GM12878 (cell line): ENCODE results near the gene GAP43. TPM values are rescaled to one million over a fixed set of nuclear protein-coding genes. Genes with fewer than 3 reads are reported as not detected.
"Not testable (repeated sequence)": the region's sequence is repeated elsewhere in the genome, so short reads cannot be mapped to it uniquely, and the experiment has no call there.

ENCODE experiments used
- ATAC-seq: fragments of 200-7000 bp; cut with Tn5 transposase; 3 replicates; pipeline ENCODE4 v1.9.1; 2020; ENCODE audit warnings: mild to moderate bottlenecking, moderate library complexity
- BruUV-seq: library from RNA; stranded (reverse); fragments of 400-500 nt; replicated peaks from 2 replicates; lab custom pipeline; 2021; lab: Mats Ljungman, UMichigan
- CTCF ChIA-PET: fragments of 300-600 bp; sonication (Branson Sonifier 250); formaldehyde crosslinking; extraction: SDS; loops from one replicate; lab custom pipeline; 2021; ENCODE audit warnings: inconsistent platforms; lab: Yijun Ruan, JAX
- POLR2A ChIA-PET: fragments of 350-600 bp; formaldehyde crosslinking; extraction: SDS; loops from one replicate; lab custom pipeline; 2021; ENCODE audit warnings: inconsistent platforms; lab: Charles Lee
- RAD21 ChIA-PET: fragments of 300-600 bp; sonication (Branson Sonifier 250); formaldehyde crosslinking; loops from one replicate; lab custom pipeline; 2023; ENCODE audit warnings: antibody characterized with exemption; ENCODE audit not compliant: unreplicated experiment; lab: Charles Lee
- SMC1A ChIA-PET: fragments of 300-600 bp; sonication (Branson Sonifier 250); formaldehyde crosslinking; loops from one replicate; lab custom pipeline; 2023; ENCODE audit not compliant: unreplicated experiment, uncharacterized antibody; lab: Charles Lee
- DNase-seq: peaks from one replicate; pipeline ENCODE4 v3.0.0-alpha.2; 2011; ENCODE audit warnings: low read depth, low spot score
- FAIRE-seq: peaks from 3 replicates; lab custom pipeline; 2011; peaks lifted over from hg19 to GRCh38; lab: Jason Lieb, UNC
- H2AFZ ChIP-seq: 2 replicates; pipeline ENCODE4 v1.6.0; 2011; ENCODE audit warnings: low read depth, low read length, control low read depth; ENCODE audit not compliant: control insufficient read depth
- H3K27ac ChIP-seq: 2 replicates; pipeline ENCODE4 v1.5.1; 2011; ENCODE audit warnings: control low read depth; ENCODE audit not compliant: control insufficient read depth, insufficient read depth
- H3K27me3 ChIP-seq, 2 experiments: replicated peaks in 1 of 2; 2 replicates each; pipeline versions ENCODE4 v1.6.0 to v1.6.1; 2011; ENCODE audit warnings: low read length in 1 of 2; ENCODE audit not compliant: control insufficient read depth in 2 of 2, insufficient read depth in 2 of 2
- H3K36me3 ChIP-seq, 2 experiments: 2 replicates each; pipeline ENCODE4 v1.5.1; 2011; ENCODE audit warnings: low read length in 1 of 2; ENCODE audit not compliant: control insufficient read depth in 2 of 2, insufficient read depth in 2 of 2
- H3K4me1 ChIP-seq: 2 replicates; pipeline ENCODE4 v1.6.1; 2011; ENCODE audit warnings: mild to moderate bottlenecking, low read length, moderate library complexity, mixed read lengths; ENCODE audit not compliant: control insufficient read depth, insufficient read depth
- H3K4me2 ChIP-seq: 2 replicates; pipeline ENCODE4 v1.6.0; 2011; ENCODE audit warnings: control low read depth; ENCODE audit not compliant: control insufficient read depth, insufficient read depth
- H3K4me3 ChIP-seq: fragments of 200-600 bp; sonication (generic); 2 replicates; pipeline ENCODE4 v1.5.1; 2016
- H3K79me2 ChIP-seq: 2 replicates; pipeline ENCODE4 v1.6.0; 2011; ENCODE audit warnings: low read length; ENCODE audit not compliant: control insufficient read depth, insufficient read depth
- H3K9ac ChIP-seq: 2 replicates; pipeline ENCODE4 v1.8.0; 2011; ENCODE audit warnings: low read length, control low read depth, mixed read lengths; ENCODE audit not compliant: control insufficient read depth, insufficient read depth
- H3K9me3 ChIP-seq: replicated peaks from 3 replicates; pipeline ENCODE4 v1.5.1; 2011; ENCODE audit warnings: mild to moderate bottlenecking, low read length; ENCODE audit not compliant: control insufficient read depth, insufficient read depth
- H4K20me1 ChIP-seq: 2 replicates; pipeline ENCODE4 v1.6.0; 2011; ENCODE audit not compliant: control insufficient read depth, insufficient read depth
- CBFB ChIP-seq: IDR thresholded peaks from 2 replicates; pipeline ENCODE4 v1.6.1; 2016; ENCODE audit warnings: antibody characterized with exemption, low read depth
- DPF2 ChIP-seq: fragments of 450-650 bp; IDR thresholded peaks from 2 replicates; pipeline ENCODE4 v1.6.1; 2017; ENCODE audit warnings: mild to moderate bottlenecking
- RAD51 ChIP-seq: fragments of 450-650 bp; IDR thresholded peaks from 2 replicates; pipeline ENCODE4 v1.6.1; 2016; ENCODE audit warnings: moderate library complexity, mild to moderate bottlenecking, inconsistent platforms
- SREBF1 ChIP-seq: IDR thresholded peaks from 2 replicates; pipeline ENCODE4 v1.6.1; 2012; ENCODE audit warnings: mild to moderate bottlenecking, low read length
- STAT1 ChIP-seq: fragments of 450-650 bp; conservative IDR thresholded peaks from 2 replicates; pipeline ENCODE4 v1.6.1; 2014; ENCODE audit warnings: antibody characterized with exemption, mild to moderate bottlenecking
- TARDBP ChIP-seq: IDR thresholded peaks from 2 replicates; pipeline ENCODE4 v1.6.1; 2016; ENCODE audit warnings: borderline replicate concordance
- WGBS: methylation state at CpG from one replicate; pipeline ENCODE4 v1.1.6; 2016; ENCODE audit warnings: low lambda C conversion rate; ENCODE audit not compliant: insufficient replicate concordance, insufficient coverage; ENCODE audit errors: missing lambda C conversion rate; 5-methylcytosine and 5-hydroxymethylcytosine counted together
- in situ Hi-C: fragments of 300-500 bp; cut with MboI; formaldehyde crosslinking; loops from 9 replicates; pipeline ENCODE4 v1.14.3; 2018; ENCODE audit warnings: mixed read lengths
- intact Hi-C: fragments of 100-400 bp; cut with micrococcal nuclease; formaldehyde crosslinking; loops from one replicate; pipeline ENCODE4 v1.14.2; 2022; ENCODE audit not compliant: unreplicated experiment
- polyA plus RNA-seq, 11 experiments: library from polyadenylated mRNA; depleted of rRNA in 4 of 11; unstranded in 6 of 11; stranded (reverse) in 5 of 11; fragments of >200 nt; fragmentation: Nextera tagmentation in 4 of 11; fragmentation: Illumina TruSeq in 1 of 11; extraction: Ambion mirVana in 4 of 11; extraction: Trizol in 1 of 11; gene quantifications; 1 replicate in 1 of 11; 2 replicates in 10 of 11; pipeline versions ENCODE4 v1.2.1 to v1.2.3, GENCODE V29; 2011 to 2016; ENCODE audit warnings: inconsistent platforms in 2 of 11, missing spikeins in 2 of 11, low read depth in 1 of 11
- total RNA-seq, 4 experiments: library from RNA; depleted of rRNA in 3 of 4; stranded (reverse); fragments of >200 nt in 3 of 4; fragmentation: Illumina TruSeq in 1 of 4; extraction: Trizol in 1 of 4; gene quantifications; 2 replicates each; pipeline versions ENCODE4 v1.2.1 to v1.2.3, GENCODE V29; 2013 to 2021

GAP43 gene
- total and polyA plus RNA-seq, 10 of the 15 experiments (the other 5 are each of a cell fraction or from before 2014, with no cell fraction given), result 0.06 to 0.16 TPM; not detected in 8

DNA sequence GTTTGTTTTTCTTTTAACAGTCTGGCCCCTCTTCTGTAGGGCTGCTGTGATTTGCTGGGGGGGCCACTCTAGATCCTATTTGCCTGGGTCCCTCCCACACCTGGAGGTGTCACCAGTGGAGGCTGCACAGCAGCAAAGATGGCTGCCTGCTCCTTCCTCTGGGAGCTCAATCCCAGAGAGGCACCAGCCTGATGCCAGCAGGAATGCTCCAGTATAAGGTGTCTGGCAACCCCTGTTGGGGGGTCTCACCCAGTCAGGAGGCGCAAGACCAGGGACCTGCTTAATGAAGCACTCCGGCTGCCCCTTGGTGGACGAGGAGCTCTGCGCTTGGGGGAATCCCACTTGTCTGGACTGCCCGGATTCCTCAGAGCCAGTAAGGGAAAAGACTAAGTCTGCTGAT lies 118.3 kb downstream of the GAP43 start:
- TF ChIP-seq DPF2 (no peak), STAT1 (no peak), TARDBP (no peak), CBFB (no peak), RAD51 (no peak), SREBF1 (no peak)
- no peak overlapping the region for H3K9ac ChIP-seq
- no peaks in the 10 kb centered on the region for H3K4me1 ChIP-seq
- intact Hi-C loops (no loop called here), in situ Hi-C loops (no loop called here)
- H3K36me3 ChIP-seq, result no peaks in the 10 kb centered on the region
- no peak overlapping the region for H3K27ac ChIP-seq
- no peak overlapping the region for H2AFZ ChIP-seq
- no peak overlapping the region for H3K4me3 ChIP-seq
- no peak for ATAC-seq
- no peaks in the 10 kb centered on the region for H3K9me3 ChIP-seq
- no peaks in the 10 kb centered on the region for H4K20me1 ChIP-seq
- no peak for DNase-seq
- ChIA-PET POLR2A (no interaction called here), RAD21 (no interaction called here), SMC1A (no interaction called here), CTCF (interaction anchor here (0.7 kb wide), 1 partner anchor 25 kb away, joined by 3 read pairs; no protein-coding TSS in a partner anchor)
- H3K27me3 ChIP-seq, result no peaks in the 10 kb centered on the region
- no peak overlapping the region for H3K4me2 ChIP-seq
- FAIRE-seq, result no peak
- 64% methylated on average over 5 of the region's 5 CpGs for WGBS
- no peaks in the 10 kb centered on the region for H3K79me2 ChIP-seq
- no TSS peak for BruUV-seq

DNA sequence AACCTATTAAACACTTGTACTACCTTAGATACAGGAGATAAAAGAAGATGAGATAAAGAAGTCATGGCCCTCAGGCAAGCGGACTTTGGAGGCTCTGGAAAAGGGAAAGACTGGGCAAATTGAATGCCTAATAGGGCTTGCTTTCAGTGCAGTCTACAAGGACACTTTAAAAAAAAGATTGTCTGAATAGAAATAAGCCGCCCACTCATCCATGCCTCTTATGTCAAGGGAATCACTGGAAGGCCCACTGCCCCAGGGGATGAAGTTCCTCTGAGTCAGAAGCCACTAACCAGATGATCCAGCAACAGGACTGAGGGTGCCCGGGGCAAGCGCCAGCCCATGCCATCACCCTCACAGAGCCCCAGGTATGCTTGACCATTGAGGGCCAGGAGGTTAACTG lies 121.2 kb downstream of the GAP43 start:
- FAIRE-seq, SMC1A ChIA-PET, H3K27ac ChIP-seq, H3K9me3 ChIP-seq, intact Hi-C loops, ATAC-seq, H3K4me3 ChIP-seq, H4K20me1 ChIP-seq, POLR2A ChIA-PET, in situ Hi-C loops, H3K4me1 ChIP-seq, H3K79me2 ChIP-seq, H3K36me3 ChIP-seq, H3K9ac ChIP-seq, RAD21 ChIA-PET, CTCF ChIA-PET, H2AFZ ChIP-seq, H3K27me3 ChIP-seq, DNase-seq, BruUV-seq, H3K4me2 ChIP-seq: not testable (repeated sequence)
- WGBS, result 28% methylated on average over 4 of the region's 4 CpGs

DNA sequence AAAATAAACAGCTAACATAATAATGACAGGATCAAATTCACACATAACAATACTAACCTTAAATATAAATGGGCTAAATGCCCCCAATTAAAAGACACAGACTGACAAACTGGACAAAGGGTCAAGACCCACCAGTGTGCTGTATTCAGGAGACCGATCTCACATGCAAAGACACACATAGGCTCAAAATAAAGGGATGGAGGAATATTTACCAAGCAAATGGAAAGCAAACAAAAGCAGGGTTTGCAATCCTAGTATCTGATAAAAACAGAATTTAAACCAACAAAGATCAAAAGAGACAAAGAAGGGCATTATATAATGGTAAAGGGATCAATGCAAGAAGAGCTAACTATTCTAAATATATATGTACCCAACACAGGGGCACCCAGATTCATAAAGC lies 129.7 kb downstream of the GAP43 start:
- FAIRE-seq, H3K36me3 ChIP-seq, ATAC-seq, H3K4me3 ChIP-seq, POLR2A ChIA-PET, H2AFZ ChIP-seq, H4K20me1 ChIP-seq, intact Hi-C loops, H3K9ac ChIP-seq, RAD21 ChIA-PET, H3K4me1 ChIP-seq, H3K9me3 ChIP-seq, H3K4me2 ChIP-seq, BruUV-seq, CTCF ChIA-PET, in situ Hi-C loops, SMC1A ChIA-PET, DNase-seq, H3K79me2 ChIP-seq, H3K27ac ChIP-seq, H3K27me3 ChIP-seq: not testable (repeated sequence)
- WGBS, result 26% methylated on average over 1 of the region's 1 CpG
